ENCODE results near the gene P2RY6.
"Not testable (repeated sequence)": the region's sequence is repeated elsewhere in the genome, so short reads cannot be mapped to it uniquely, and the experiment has no call there.

Gene P2RY6

DNA sequence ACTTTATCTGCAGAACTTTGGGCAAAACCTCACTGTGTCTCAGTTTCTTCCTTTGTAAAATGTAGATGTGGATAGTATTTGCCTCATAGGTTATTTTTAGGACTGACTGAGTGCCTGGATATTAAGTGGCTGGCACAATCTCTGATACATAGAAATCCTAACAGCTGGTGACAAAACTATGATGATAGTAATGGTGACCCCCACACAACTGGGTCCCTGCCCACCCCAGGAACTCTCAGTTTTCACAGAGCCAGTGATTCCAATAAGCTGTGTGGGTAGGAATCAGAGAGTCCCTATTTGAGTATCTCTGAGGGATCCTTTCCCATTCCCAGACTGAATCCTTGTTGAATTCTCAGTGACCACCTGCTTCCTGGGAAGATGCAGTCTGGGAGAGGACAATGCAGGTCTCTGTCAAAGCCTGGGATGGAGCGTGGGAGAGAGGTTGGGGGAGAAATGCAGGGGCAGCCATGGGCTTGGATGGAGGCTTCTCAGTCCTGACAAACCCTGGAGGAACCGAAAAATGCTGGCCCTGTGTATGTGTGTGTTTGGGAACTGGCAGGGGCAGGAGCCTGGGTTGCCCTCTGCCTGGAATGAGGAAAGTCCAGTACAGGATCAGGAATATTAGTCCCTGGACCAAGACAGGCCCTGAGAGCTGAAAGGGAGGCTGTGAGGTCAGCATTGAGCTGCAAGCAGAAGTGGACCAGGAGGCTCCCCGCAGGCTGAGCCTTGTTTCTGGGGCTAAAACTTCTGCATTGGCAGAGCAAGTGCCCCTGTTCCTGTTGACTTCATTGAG, 6.1 kb upstream of the P2RY6 start:
- H3K36me3 Mint-ChIP-seq = no peaks in the 10 kb centered on the region
- no peaks in the 10 kb centered on the region for H3K9me3 Mint-ChIP-seq
- peaks cover 48% of the 10 kb centered on the region for H3K27me3 Mint-ChIP-seq
- no peak overlapping the region for H3K4me3 Mint-ChIP-seq
- no peak overlapping the region for H3K27ac Mint-ChIP-seq
- no peak for ATAC-seq
- H3K4me1 Mint-ChIP-seq = peaks cover 16% of the 10 kb centered on the region

DNA sequence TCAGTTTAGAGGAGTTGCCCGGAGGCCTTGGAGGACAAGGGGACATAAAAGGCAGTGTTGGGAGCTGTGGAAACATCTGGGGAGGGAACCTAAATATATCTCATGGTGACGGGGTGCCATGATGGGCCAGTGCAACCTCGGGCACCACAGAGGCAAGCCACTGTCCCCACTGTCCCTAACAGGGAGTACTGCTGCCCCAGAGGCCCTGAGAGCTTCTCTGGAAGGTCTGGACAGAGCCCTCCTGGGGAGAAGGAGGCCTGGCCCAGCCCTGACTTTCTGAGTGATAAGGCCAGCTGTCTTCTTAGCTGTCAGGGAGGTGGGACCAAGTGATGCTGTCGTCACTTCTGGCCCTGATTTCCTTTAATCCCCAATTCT, 5.5 kb upstream of the P2RY6 start:
- H3K36me3 Mint-ChIP-seq = no peaks in the 10 kb centered on the region
- no peak for ATAC-seq
- peaks cover 22% of the 10 kb centered on the region for H3K4me1 Mint-ChIP-seq
- H3K9me3 Mint-ChIP-seq = no peaks in the 10 kb centered on the region
- no peak overlapping the region for H3K27ac Mint-ChIP-seq
- H3K27me3 Mint-ChIP-seq = peaks cover 48% of the 10 kb centered on the region
- no peak overlapping the region for H3K4me3 Mint-ChIP-seq

DNA sequence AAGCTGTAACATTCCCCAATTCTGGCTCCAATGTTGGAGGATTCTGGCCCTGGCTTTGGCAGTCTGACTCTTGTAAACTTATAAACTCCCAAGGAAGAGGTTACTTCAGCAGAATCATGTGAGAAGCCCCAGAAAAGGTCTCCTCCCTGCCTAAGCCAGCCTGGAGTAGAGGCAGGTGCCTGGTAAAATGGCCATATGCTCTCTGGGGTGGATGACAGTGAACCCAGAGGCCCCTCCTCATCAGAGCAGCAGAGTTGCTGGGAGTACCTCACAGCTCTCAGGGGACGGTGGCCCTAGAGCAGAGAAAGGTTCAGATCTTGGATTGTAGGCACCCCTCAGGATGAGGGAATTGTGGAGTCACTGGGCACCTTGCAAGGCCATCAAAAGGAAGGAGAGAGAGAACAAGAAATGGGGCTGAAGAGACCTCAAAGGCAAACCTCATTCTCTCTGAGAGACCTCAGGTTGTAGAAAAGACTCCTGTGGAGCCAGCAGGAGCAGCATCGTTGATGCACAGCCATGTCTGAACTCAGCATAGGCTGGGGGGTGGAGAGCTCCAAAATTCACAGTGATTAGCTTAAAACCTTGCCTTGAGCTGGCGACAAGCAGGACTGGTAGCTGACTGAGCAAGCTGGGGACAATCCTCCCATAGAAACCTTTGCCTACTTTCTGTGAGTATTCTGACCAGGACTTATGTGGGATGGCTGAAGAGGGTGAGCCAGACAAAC, 4.9 kb upstream of the P2RY6 start:
- Mint-ChIP-seq H3K9me3 (no peaks in the 10 kb centered on the region), H3K27ac (no peak overlapping the region), H3K27me3 (peaks cover 46% of the 10 kb centered on the region), H3K4me1 (peaks cover 28% of the 10 kb centered on the region), H3K4me3 (no peak overlapping the region), H3K36me3 (no peaks in the 10 kb centered on the region)
- no peak for ATAC-seq

DNA sequence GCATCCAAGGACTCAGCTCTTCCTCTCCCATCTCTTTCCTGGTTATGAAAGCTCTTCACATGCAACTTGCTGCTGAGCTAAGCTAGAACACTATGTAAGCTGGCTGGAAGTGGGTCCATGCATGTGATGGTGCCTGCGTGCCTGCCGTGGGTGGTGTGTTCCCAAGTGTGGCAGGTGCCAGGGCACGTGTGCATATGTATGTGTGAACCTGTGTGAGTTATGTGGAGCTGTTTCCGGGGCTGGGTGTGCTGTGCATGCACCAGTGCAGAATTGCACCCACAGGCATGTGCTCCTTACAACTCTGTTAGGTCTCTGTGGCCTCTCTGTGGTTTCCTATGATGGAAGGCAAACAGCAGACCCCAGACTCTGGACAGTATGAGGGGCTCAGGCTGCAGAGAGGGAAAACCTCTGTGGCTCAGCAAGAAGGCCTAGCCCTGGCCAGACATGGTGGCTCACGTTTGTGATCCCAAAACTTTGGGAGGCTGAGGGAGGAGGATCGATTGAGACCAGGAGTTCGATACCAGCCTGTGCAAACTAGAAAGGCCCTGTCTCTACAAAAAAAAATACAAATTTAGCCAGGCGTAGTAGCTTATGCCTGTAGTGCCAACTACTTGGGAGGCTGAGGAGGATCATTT, 4.1 kb upstream of the P2RY6 start:
- Mint-ChIP-seq H3K27me3 (peaks cover 39% of the 10 kb centered on the region), H3K4me3 (no peak overlapping the region), H3K9me3 (no peaks in the 10 kb centered on the region), H3K27ac (no peak overlapping the region), H3K36me3 (no peaks in the 10 kb centered on the region), H3K4me1 (peaks cover 30% of the 10 kb centered on the region)
- no peak for ATAC-seq

DNA sequence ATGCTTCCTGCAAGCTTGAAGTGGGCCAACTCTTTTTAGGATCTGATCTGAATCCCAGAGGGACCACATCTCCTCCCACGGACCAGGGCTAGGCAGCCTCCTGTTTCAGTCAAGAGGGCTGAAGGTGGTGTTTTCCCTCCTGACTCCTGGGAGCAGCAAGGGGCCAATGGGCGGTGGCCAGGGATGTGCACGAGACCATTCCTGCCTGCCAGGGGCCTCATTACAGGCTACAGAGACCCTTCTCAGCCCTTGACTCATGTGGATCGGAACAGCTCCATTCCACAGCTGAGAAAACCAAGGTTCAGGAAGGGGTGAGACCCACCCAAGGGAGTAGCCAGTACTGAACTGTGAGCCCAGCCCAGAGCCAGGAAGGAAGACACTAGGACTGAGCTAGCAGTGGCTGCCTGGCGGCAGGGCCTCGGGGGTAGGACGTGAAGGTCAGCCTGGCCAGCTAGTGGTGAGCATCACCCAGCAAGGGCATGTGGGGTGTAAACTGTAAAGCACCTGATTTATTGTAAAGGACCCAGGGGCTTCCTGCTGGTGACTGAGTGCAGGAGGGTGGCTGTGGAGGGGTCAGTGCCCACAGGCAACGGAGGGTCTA, 3.4 kb upstream of the P2RY6 start:
- peaks cover 30% of the 10 kb centered on the region for H3K4me1 Mint-ChIP-seq
- H3K9me3 Mint-ChIP-seq = no peaks in the 10 kb centered on the region

DNA sequence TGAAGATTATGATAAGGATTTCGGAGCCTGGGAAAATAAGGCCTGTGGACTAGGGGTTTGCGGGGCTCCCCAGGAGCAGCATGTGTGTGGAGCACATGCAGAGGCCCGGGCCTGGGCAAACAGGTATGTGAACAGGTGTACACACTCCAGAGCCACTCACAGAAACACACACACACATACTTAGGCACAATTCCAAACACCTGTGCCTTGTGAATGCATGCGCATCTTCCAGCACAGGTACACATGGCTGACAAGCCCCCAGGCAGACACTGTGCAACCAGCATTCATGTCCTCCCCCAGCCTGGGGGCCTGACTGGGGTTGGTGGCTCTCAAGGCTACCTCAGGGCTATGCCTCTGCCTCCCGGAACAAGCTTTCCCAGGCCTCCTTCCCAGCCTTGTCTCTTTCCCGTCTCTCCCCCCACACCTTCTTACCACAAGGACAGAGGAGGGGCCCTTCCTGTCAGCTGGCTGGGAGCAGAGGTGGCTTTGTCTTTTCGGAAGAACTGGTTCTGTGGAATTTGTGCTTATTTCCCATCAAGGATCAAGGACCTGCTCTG, 2.6 kb upstream of the P2RY6 start:
- no peak for ATAC-seq
- peaks cover 34% of the 10 kb centered on the region for H3K27me3 Mint-ChIP-seq
- no peak overlapping the region for H3K4me3 Mint-ChIP-seq

More for the DNA sequence above, 3.4 kb upstream of the P2RY6 start:
- ATAC-seq = no peak
- no peaks in the 10 kb centered on the region for H3K36me3 Mint-ChIP-seq
- no peak overlapping the region for H3K4me3 Mint-ChIP-seq
- peak overlapping the region; percentile 68 for H3K27ac Mint-ChIP-seq
- peaks cover 31% of the 10 kb centered on the region for H3K27me3 Mint-ChIP-seq

DNA sequence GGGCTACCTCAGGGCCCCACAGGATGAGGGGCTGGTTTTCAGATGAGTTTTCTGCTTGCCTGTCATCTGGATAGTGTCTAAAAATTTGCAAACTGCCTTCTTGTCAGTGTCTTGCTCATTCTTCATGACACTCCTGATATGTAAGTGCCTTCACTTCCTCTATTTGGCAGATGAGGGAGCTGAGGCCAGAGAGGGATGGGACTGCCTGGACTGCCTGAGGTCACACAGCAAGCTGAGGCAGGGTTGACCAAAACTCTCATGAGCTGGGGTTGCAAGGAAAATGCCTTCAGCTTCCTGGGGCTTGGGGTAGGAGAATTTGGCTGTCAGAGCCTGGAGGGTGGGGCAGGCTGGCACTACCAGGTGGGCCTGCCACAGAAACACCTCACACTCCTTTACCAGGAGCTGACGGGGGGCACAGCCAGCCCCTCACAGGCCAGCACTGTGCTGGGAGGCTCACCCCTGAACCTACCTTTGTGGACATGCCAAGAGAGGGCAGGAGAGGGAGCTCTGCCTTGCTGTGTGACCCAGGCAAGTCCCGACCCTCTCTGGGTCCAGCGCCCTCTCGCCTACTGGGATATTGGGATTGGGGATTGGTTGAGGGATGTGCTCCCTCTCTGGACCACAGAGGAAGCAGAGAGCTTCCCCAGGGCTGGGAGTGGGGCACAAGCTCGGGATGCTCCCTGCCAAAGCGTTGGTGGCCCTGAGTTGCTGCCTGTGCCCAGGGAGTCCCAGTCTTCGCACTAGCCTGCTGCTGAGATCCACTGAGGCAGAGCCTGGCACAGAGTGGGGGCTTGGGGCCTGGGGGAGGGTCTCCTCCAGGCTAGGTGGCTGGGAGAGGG, 1.9 kb upstream of the P2RY6 start:
- Mint-ChIP-seq H3K27me3 (peaks cover 34% of the 10 kb centered on the region), H3K36me3 (no peaks in the 10 kb centered on the region), H3K4me3 (no peak overlapping the region), H3K27ac (peak overlapping the region; percentile 68), H3K4me1 (peaks cover 36% of the 10 kb centered on the region), H3K9me3 (no peaks in the 10 kb centered on the region)
- ATAC-seq = peak; percentile 56

More for the DNA sequence above, 2.6 kb upstream of the P2RY6 start:
- H3K4me1 Mint-ChIP-seq = peaks cover 36% of the 10 kb centered on the region
- no peaks in the 10 kb centered on the region for H3K9me3 Mint-ChIP-seq
- H3K27ac Mint-ChIP-seq = peak overlapping the region; percentile 68
- no peaks in the 10 kb centered on the region for H3K36me3 Mint-ChIP-seq

DNA sequence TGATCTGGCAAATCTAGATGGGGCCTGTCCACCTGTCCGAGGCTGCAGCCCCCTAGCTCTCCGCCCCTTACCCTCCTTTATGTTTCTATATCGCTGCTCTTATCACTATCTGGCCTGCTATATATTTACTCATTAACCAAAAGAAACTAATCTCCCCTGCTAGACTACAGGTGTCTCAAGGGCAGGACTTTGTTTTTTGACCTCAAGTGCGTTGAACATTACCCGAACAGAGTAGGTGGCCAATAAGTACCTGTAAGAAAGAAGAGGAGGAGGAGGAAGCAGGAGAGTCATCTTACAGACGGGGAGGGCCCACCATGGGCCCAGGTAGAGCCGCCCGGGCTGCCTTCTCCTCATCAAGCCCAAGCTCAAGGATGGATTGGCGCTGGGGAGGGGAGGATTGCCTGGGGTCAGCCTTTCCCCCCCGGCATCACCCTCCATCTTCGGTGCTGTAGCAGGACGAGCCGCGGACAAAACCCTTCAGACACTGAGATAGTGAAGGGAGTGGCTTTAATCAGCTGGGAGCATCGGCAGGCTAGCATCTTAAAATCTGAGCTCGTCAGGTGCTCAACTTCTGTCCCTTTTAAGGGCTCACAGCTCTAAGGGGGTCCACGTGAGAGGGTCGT, 1.2 kb upstream of the P2RY6 start:
- H3K9me3 Mint-ChIP-seq = no peaks in the 10 kb centered on the region
- ATAC-seq = no peak
- peaks cover 36% of the 10 kb centered on the region for H3K4me1 Mint-ChIP-seq
- H3K27me3 Mint-ChIP-seq = peaks cover 28% of the 10 kb centered on the region
- H3K27ac Mint-ChIP-seq = peak overlapping the region; percentile 50
- no peaks in the 10 kb centered on the region for H3K36me3 Mint-ChIP-seq
- no peak overlapping the region for H3K4me3 Mint-ChIP-seq

DNA sequence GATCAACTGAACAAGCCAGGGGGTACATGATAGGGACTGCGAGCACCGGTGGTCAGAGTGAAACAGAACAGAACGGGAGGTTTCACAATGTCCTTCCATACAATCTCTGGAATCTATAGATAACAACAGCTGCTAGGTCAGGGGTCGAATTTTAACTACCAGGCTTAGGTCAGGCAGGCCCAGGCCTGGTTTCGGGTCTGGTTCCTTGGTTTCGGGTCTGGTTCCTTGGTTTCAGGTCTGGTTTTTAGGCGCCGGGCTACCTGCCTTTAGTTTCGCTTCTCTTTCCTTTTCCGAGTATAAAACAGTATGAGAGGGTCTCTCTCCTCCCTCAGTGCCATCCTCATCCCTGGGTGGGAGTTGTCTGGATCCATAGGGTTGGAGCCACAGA, 666 bp upstream of the P2RY6 start:
- not testable (repeated sequence) for H3K4me3 Mint-ChIP-seq, H3K9me3 Mint-ChIP-seq, H3K36me3 Mint-ChIP-seq
- peak overlapping the region; percentile 50 for H3K27ac Mint-ChIP-seq
- H3K4me1 Mint-ChIP-seq = peaks cover 36% of the 10 kb centered on the region
- peak; percentile 17 for ATAC-seq
- H3K27me3 Mint-ChIP-seq = peaks cover 23% of the 10 kb centered on the region

DNA sequence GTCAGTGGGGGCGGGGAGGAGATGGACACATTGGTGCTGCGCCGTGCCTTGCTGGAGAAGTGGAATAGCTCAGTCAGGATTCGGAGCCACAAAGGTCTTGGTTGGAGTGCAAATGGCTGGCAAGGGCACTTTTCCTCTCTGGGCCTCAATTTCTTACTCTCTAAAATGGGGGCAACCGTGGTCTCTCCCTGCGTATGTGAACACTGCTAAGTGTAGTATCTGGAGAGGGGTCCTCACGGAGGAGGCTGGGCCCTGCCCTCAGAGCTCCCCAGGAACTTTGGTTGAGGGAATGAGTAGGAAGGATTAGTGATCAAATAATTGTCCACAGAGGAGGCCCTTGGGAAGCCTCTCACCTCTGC, 521 bp downstream of the P2RY6 start:
- peaks cover 20% of the 10 kb centered on the region for H3K27me3 Mint-ChIP-seq
- ATAC-seq = no peak
- peaks cover 36% of the 10 kb centered on the region for H3K4me1 Mint-ChIP-seq
- H3K4me3 Mint-ChIP-seq = no peak overlapping the region
- H3K36me3 Mint-ChIP-seq = no peaks in the 10 kb centered on the region
- no peaks in the 10 kb centered on the region for H3K9me3 Mint-ChIP-seq
- H3K27ac Mint-ChIP-seq = no peak overlapping the region

DNA sequence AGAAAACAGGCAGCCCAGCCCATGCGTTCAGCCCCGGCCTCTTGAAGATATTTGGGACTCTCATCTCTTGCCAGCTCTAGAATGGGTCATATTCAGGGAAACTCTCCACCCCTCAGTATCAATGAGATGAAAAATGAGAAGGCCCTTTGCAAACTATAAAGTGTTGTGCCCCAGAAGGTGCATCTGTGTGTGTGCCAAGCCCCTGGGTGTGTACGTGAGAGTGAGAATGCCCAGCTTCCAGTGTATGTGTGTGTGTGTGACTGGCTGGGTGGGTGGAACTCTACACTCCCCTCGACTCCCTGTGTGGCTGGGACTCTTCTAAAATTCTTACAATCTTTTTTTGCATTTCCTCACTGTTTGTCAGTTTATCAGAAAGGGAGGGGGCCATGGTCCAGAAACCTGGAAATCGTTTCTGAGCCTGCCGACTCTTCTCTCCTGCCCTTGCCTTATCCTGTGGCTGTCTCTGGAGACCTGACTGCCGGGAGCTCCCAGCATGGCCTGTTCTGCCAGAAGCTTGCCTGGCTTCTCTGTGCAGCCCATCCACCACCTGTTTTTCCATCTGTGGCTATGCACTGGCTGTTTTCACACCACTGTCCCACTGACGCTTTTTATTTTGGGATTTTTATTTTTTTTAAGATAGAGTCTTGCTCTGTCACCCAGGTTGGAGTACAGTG, 1.2 kb downstream of the P2RY6 start:
- no peak for ATAC-seq
- no peak overlapping the region for H3K27ac Mint-ChIP-seq
- H3K9me3 Mint-ChIP-seq = no peaks in the 10 kb centered on the region
- peaks cover 20% of the 10 kb centered on the region for H3K27me3 Mint-ChIP-seq
- no peaks in the 10 kb centered on the region for H3K36me3 Mint-ChIP-seq
- H3K4me1 Mint-ChIP-seq = peaks cover 36% of the 10 kb centered on the region
- no peak overlapping the region for H3K4me3 Mint-ChIP-seq

DNA sequence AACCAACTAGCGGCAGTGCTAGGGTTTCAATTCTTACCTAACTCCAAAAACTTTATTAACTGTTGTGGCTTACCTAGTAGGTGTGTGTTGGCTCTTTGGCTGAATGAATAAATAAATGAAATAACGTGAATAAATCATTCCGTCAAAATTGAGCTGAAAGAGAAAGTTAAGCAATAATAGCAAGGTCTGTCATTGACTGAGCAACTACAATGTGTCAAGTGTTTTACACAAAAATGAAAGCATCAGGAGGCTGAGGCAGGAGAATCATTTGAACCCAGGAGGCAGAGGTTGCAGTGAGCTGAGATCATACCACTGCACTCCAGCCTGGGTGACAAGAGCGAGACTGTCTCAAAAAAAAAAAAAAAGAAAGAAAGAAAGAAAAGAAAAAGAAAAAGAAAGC, 2.1 kb downstream of the P2RY6 start:
- not testable (repeated sequence) for H3K4me3 Mint-ChIP-seq, H3K9me3 Mint-ChIP-seq, H3K27ac Mint-ChIP-seq, ATAC-seq, H3K36me3 Mint-ChIP-seq
- H3K4me1 Mint-ChIP-seq = peaks cover 36% of the 10 kb centered on the region
- peaks cover 20% of the 10 kb centered on the region for H3K27me3 Mint-ChIP-seq

DNA sequence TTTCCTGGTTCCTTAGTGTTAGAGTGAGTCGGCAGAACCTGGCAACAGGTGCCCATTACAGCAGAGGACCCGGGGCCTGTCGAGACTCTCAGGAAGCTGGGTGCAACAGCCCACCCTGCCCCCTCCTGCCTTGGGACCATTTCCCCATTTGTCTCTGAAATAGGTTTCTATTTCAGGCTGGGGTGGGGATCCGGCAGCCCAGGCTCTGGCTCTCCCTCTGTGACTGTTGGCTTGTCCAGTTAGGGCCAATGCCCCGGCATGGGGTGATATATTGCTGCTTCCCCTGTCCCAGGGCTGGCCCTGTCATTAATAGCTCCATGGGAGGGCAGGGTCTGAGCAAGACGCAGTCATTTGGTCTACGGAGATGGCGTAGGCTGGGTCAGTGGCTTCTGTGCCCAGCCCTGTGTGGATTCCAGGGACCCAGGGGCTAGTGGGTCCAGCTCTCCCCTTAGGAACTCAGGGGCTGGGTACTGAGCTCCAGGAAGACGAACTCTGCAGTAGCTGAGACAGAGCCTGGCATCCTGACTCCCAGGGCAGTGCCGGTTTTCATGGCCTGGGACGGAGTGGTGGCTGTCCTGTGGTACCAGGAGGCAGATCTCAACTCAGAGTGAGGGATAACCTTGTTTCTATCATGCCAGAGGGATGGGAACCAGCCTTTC, 2.7 kb downstream of the P2RY6 start:
- Mint-ChIP-seq H3K27ac (no peak overlapping the region), H3K27me3 (peaks cover 18% of the 10 kb centered on the region), H3K4me1 (peaks cover 33% of the 10 kb centered on the region), H3K9me3 (no peaks in the 10 kb centered on the region), H3K36me3 (no peaks in the 10 kb centered on the region), H3K4me3 (no peak overlapping the region)
- no peak for ATAC-seq
